CD4-positive, alpha-beta T cell treated with Interleukin-17A for 1 hour (primary cell): ENCODE data around the gene AGAP1.
A peak's percentile ranks its signal among the peaks of the same experiment; 100 is the strongest.

Source experiments
- DNase-seq: peaks from one replicate; pipeline ENCODE4 v3.0.0-alpha.2; 2020

Gene AGAP1

DNA sequence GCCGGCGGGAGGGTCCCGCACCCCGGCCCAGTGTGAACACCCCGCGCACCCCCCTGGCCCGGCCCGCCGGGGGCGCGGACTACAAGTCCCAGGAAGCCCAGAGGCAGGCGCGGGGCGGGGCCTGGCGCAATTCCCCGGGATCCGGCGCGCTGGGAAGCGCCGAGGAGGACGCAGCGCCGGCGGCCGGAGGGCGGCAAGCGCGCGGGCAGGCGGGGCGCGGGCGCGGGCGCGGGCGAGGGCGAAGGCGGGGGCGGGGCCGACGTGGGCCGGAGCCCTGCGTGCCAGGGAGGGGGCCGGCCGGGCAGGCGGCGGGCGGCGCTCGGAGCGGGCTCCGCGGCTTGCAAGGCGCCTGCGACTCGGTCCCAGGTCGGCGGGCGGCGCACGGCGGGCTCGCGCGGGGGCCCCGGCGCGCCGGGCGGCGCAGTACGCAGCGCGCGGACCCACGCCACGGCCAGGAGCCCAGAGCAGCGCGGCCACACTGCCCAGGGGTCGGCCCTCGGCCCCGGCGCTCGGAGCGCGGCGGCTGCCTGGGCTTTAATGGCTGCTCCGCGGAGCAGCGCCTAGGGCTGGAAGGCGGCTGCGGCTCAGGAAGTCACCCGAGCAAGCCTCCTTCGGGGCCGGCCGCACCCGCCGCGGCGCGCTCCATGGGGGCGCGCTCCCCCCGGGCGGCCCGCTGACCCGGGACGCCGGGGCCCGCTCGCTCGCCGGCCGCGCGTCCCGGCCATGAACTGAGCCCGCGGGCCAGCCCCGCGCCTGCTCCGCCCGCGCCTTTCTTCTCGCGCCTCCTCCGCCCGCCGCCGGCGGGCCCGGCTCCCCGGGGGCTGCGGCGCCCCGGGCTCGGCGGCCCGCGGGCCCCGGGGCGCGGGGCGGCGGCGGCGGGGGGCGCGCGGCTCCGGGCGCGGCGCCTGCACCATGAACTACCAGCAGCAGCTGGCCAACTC lies at the start of gene AGAP1:
Gene AGAP1, plus strand, starts transcription at position 269 of the 941 bp plus-strand sequence.
- DNase-seq, result peak; percentile 17

DNA sequence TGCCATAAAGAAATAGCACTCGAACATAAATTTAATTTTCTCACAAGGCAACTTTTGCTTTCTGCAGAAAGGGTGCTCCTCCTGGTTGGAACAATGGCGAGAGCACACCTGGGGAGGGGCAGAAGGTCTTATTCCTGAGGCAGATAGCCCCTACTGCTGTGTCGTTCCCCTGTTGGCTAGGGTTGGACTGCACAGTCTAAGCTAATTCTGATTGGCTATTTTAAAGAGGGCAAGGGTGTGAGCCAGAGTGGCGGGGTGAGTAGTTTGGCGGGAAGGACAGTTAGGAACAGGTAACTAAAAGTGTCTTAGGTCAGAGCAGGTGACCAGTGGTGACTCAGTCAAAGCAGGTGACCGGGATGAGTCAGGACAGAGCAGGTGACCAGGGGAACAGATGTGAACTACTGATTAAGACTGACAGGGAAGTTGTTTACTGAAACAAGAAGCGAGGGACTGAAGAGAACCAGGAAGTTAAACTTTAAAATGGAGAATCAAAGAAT lies 49.7 kb upstream of the AGAP1 start:
- no peak for DNase-seq

DNA sequence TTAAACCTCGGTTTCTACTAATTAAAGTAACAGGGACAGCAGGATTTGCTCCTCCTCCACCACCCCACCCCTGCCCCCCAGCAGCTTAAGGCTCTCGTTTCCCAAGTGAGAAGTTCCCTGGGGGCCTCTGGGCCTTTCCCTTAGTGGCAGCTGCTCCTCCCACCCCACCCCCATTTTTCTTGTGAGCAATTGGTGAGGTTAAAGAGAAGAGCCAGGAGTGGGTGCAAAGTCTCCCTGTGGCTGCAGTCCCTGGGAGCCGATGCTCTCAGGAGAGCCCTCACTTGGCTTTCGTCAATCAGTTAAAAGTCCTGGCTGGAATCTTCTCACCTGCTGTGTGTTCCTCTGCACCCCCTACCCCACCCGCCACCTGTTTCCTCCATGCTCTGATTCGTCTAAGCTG lies 48.7 kb upstream of the AGAP1 start:
- DNase-seq, result no peak

DNA sequence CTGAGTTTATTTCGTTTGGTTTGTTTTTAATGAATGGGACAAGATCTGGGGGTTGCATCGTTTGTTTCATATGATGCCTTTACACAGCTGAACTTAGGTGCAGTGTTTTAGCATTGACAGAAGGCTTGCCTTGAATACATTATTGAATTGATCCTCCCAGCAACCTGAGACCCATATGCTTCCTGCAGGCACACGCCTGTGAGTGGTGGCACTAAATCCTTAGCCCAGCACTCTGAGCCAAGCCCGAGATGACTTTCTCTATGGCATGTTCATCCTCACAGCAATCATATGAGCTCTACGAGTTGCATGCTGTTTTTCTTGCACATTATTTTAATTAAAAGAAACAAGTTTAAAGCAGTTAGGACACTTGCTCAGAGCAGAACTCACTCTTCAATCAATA lies 47.8 kb upstream of the AGAP1 start:
- DNase-seq, result no peak

DNA sequence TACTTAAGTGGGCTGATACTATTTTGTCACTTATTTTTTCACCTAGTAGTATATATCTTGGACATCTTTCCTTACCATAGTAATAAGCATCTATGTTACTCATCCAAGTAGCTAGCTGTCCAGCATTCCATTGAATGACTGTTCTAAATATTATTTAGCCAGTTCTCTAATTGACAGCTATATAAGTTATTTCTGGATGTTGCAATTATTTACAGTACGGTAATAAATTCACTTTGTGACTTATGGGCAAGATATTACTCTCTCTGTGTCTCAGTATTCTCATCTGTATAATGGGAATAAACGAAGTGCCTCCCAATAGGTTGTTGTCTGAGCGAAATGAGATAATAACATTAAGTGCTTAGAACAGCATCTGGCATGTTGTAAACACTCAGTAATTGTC lies 46.6 kb upstream of the AGAP1 start:
- no peak for DNase-seq

DNA sequence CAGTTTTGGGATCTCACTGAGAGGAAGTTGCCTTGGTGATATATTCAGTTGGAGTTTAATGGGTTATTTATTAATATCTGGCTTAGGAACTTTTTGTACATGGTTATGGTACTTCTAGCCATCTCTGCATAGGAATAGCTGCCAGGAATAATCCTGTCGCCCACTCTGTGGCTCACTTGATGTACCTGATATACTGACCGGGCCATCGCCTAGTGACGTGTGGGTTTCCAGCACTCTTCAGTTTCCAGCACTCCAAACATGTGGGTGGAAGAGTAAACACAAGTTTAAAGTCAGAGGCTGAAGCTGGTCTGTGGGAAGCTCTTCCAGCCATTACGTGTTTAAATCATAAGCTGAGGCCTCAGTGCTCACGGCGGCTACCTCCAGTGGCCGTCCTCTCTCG lies 44.3 kb upstream of the AGAP1 start:
- DNase-seq, result no peak

DNA sequence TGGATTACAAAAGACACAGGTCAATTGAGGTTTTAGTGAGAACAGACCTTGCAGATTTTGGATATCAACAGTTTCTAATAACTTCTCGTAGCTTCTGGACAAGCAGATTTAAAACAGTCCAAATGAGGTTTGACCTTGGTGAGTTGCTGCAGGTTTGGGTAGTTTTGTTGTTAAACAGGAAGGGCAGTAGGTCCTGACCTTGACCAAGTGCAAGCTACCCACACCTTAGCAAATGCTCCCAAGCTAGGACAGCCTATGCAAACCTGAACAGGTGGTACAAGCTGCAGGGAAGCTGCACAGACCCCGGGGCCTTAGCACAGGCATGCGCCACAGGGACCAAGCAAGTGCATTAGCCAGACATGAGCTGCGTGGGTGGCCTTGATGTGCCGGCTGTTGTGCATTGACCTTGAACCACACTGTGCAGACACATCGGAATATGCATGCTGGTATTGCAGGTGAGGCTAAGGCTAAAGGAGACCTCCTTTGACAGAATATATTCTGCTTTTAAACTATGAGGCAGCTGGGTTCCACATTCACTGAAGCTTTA lies 40.2 kb upstream of the AGAP1 start:
- DNase-seq, result no peak

DNA sequence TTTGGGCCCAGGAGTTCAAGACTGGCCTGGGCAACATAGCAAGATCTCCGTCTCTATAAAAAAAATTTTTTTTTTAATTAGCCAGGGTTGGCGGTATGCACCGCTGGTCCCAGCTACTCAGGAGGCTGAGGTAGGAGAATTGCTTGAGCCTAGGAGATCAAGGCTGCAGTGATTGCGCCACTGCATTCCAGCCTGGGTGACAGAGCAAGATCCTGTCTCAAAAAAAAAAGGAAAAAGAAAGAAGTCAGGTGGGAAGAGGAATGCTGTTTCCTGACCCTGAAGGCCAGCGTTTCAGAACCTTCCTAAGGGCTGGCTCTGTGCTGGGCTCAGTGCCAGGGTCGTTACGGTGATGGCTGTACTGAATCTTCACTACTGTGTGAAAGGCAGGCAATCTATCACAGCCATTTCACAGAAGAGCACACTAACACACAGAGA lies 35.0 kb upstream of the AGAP1 start:
- no peak for DNase-seq

DNA sequence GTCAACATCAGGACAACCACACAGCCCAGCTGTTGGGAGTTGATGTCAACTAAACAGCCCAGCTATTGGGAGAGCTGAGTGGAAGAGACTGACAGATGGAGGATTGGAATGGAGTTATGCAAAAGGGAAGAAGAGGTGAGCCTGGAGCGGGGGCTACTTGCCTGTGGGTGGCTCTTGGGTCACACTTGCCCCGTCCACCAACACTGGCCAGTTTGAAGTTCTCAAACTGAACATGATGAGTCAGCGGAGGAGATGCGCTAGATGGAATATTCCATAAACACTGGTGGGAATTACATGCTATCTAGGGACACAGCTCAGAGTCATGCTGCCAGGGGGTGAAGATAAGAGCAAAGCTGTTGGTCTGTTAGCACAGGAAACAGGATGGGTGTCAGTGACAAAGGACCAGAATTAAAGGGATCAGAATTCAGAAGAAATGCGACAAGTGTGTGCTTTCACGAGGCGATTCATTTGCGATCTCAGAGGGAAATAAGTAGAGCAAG lies 33.2 kb upstream of the AGAP1 start:
- no peak for DNase-seq

DNA sequence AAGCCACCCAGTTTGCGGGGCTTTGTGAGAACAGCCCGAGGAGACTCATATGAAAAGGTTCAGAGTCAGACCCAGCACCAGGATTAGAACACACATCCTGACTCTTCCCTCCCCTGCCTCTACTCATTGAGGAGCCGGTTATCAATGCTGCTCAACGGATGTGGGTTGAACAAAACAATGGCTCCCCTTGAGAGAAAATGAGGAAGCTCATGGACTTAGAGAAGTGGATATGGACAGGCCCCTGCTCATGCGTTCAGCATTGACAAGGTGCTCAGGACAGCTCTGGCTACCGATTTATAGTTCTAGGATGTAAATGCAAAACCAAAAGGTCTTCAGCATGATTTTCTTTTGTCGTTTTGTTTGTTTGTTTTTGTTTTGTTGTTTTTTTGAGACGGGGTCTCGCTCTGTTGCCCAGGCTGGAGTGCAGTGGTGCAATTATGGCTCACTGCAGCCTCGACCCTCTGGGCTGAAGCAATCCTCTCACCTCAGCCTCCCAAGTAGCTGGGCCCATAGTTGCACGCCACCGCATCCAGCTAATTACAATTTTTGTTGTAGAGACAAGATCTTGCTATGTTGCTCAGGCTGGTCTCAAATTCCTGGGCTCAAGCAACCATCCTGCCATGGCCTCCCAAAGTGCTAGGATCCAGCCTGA lies 32.0 kb upstream of the AGAP1 start:
- no peak for DNase-seq

DNA sequence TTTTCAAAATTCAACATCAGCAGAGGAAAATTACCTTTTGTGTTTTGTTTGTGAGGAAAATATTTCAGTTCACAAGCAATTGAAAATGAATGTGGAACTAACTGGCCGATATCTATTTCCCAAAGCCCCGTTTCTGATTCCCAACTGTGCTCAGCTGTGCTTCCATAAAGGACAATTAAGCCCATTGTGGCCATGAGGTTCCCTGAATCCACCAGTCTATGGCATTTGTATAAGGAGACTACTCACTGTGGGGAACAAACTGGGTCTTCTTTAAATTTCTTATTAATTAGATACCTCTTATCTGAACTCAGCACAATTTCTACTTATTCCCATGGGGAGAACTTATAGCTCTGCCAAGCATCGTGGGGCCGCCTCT lies 31.4 kb upstream of the AGAP1 start:
- no peak for DNase-seq

DNA sequence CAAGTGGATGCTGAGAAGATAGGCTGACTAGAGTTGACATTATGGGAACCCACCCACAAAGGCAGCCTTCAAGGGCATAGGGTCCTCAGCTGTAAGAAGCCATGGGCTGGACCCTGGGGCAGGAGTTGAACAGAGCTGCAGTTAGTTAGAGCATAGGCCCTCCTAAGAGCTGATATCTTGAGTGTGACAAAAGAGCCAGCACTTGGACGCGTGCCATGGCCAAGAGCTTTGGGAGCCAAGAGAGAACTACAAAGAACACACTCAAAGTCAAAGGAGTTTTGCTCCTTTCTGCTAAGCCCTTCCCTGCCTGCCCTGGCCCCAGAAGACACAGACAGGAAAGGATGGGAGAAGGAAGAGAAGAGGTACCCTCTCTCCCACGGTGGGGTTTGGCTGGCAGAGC lies 29.9 kb upstream of the AGAP1 start:
- no peak for DNase-seq

DNA sequence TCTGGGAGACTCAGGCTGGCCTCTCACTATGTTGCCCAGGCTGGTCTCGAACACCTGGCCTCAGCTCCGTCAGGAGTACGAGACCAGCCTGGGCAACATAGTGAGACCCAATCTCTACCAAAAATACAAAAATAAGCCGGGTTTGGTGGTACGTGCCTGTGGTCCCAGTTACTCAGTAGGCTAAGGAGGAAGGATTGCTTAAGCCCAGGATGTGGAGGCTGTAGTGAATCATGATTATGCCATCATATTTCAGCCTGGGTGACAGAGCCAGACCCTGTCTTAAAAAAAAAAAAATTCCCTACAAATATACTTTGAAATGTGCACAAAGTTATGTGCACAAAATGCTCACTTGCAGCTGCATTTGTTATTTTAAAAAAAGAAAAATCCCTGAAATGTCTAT lies 26.3 kb upstream of the AGAP1 start:
- DNase-seq, result no peak

DNA sequence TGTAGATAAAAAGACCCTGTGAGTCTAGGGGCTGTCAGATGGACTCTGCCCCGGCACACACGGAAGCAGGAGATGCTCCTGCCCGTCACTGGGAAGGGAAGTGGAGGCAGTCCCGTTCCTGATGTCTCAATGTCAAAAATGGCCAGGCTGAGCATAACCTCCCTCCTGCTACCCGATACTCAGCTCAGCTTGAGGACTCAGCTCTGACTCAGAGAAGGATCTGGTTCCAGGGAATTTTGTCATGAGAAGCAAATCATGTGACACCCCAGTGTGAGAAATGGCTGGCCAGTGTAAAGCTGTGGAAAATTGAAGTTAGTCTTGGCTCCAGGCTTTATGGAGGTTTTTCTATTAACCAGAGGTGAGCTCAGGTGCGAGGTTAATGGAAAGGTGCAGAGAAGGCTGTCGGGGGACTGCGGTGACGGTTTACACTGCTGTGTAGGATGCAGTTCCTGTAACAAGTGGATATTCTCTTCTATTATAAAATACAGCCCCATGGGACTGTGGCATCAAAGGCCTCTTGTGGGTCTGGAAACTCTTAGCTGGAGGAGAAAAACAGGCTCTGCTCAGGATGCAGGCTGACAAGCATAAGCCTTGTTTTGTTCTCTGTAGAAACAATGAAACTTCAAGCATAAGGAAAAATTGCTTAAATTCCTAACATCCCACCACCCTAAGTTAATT lies 24.7 kb upstream of the AGAP1 start:
- no peak for DNase-seq

DNA sequence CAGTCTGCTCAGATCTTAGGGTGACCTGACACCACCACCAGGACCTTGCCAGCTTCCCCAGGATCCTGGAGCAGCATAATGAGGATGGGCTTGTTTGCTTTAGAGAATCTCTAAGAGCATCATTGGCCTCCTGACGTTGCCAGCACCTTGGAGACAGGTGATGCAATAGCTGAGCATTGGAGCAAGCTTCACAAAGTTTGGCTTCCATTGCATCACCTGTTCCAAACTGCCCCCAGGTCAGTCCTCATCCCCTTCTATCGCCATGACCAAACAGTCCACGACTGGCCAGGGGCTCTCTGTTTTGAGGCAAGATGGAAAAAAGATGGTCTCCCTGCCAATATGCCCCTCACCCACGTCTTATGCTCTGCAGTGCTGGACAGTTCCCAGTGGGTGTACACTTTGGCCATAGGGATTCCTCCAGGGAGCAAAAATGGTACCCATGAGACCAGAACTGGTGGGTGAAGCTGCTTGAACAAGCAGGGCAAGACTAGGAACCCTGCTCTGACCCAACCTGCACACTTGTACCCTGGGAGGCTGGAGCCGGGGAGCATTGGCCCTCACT lies 22.6 kb upstream of the AGAP1 start:
- no peak for DNase-seq

DNA sequence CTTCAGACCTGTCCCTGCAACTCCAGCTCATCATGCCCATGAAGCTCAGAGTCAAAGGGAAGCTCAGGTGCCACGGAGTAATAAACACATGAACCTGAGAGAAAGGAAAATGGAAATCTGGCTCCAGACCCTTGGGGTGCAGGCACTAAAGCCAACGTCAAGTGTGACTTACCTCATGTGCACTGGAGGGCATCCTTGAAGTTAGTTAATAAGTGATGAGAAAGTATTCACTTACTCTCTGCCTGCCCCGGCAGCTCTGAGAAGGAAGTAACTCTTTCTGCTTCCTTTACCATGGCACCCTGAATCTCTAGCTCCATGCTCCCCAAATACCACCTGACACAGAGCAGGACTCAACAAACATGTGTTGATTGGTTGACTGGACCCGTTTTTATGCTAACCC lies 21.4 kb upstream of the AGAP1 start:
- no peak for DNase-seq

DNA sequence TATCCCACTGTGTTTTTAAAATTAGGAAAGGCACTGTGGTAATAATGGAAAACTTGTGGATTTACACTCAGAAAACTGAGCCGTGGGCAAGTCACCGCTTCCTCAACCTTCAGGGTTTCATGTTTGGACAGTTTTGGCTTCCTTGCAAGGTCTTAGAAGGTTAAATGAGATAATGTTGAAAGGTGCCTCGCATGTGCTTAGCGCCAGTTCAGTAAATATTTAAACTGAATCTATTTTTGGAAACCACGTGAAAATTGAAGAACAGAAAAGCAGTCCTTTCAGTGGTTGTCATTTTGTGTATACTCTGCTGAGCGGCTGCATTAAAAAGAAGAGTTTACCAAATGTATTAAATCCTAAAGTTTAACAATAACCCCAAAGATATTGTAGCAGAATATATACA lies 15.2 kb upstream of the AGAP1 start:
- no peak for DNase-seq

DNA sequence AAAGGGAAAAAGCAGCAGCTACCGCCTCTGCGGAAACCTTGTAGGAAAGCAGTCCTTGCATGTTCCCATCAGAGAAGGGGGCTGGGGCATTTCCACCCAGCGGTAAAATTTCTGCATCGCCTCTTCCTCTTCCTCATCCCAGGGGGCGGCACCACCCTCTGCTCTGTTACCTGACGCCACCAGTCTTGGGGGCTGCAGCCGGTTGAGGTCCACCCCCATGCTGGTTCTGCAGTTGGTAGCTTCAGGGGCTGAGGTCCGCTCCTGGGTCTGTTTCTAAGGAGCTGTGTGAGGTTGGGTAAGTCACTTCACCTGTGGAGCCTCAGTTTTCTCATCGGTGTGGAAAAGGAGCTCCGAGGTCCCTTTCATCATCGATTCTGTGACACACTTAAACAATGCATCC lies 14.2 kb upstream of the AGAP1 start:
- no peak for DNase-seq

DNA sequence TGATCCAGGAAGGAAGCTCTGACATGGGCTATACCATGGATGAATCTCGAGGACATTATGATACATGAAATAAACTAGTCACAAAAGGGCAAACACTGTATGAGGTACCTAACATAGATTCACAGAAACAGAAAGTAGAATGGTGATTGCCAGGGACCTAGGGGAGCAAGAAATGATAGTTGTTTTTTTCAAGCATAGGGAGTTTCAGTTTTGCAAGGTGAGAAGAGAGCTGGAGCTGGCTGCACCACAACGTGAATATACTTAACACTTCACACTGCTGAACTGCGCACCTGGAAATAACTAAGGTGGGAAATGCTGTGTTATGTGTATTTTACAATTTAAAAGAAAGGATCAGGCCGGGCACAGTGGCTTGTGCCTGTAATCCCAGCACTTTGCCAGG lies 13.2 kb upstream of the AGAP1 start:
- DNase-seq, result no peak

DNA sequence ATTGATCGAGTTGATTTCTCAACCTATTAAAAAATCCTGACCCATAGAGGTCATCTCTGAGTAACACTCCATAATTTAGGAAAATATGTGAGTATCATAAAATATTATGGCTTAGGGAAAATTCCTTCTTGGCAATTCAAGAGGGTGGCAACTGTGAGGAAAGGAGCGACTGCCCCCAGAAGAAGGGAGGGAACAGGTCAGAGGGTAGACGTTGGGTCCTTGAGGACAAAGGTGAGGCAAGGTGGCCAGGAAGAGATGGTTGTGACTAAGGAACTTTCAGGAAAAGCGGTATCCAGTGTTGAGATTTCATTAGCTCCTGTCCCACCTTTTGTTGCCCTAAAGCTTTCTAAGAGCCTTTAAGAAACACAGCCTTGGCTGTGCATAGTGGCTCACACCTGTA lies 10.5 kb upstream of the AGAP1 start:
- DNase-seq, result no peak

DNA sequence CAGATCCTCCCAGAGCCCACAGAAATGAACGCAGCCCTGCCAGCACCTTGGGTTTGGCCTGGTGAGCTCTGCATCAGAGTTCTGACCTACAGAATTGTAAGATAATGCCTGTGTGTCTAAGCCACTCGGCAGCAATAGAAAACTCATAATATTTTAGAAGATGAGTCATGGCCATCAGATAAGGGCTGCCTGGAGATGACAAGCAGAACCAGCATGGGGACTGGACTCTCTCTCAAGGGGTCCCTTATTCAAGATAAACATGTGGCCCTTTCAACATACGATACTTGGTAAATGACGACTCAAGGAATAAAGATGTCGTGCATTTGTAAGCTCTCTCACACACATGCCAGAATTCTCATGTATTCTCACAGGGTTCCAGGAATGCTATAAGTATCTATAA lies 8.5 kb upstream of the AGAP1 start:
- DNase-seq, result no peak

DNA sequence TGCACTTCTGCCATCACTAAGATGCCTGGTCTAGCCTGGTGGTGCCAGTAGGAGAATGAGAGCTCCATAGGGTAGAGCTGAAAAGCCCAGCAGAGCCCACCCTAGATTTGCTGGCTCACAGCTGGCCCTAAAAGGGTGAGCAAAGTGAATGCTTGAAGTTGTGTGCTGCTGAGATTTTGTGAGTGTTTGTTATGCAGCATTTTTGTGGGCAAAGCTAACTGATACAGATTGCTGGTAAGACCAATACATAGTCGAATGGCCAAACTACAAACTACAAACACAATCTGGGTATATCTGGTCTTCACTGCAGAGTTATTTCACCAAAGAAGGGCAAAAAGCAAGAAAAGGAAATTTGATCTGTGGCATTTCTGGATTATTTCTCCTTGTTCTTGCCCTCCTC lies 7.1 kb upstream of the AGAP1 start:
- no peak for DNase-seq

DNA sequence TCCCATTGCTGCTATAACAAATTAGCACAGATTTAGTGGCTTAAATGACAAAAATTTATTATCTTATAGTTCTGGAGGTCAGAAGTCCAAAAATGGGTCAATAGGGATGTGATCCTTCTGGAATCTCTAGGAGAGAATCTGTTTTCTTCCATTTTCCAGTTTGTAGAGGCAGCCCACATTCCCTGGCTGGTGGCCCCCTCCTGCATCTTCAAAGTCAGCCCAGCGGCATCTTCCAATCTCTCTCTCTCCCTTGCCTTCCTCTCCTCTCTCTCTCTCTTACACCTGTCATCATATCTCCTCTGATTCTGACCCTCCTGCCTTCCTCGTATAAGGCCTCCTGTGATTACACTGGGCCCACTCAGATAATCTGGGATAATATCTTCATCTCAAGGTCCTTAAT lies 3.9 kb upstream of the AGAP1 start:
- DNase-seq, result no peak
